Nucleus accumbens (tissue), 56 donors: ENCODE data around the gene CCDC116.

Experiments used
- DNase-seq, 56 donors: peaks; one replicate each; lab custom pipeline; 2025; lab: John Stamatoyannopoulos, UW

CCDC116 gene

DNA sequence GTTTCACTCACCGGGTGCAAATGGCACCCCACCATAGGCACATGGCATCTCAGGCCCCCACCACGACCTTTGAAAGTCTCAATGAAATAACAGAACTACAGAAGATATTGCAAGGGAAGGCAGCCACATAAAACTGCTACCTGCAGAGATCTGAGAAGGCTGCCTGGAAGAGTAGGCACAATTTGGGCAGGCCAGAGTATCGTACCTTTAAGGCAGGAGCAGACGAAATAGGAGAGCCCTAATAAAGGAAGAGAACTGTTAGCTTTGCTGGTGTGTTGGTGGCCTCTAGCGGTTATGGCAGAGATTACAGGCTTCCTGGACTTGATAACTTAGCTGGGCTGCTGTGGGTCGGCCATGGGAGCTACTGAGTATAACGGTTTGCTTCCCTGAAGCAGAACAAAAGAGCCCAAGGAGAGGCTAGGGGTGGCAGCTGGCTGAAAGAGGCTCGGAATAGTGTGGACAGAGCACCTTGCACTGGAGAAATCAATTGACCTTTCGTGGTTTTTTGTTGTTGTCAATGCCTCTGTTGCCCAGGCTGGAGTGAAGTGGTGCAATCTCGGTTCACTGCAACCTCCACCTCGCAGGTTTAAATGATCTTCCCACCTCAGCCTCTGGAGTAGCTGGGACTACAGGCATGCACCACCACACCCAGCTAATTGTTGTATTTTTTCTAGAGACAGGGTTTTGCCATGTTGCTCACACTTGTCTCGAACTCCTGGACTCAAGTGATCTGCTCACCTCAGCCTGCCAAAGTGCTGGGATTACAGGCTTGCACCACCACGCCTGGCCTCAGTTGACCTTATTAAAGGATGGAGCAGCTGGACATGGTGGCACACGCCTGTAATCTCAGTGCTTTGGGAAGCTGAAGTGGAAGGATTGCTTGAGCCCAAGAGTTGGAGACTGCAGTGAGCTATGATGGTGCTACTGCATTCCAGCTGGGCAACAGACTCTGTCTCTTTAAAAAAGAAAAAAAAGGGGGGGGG lies 14.3 kb downstream of the CCDC116 start:
- DNase-seq = peak in 47 of 56 donors; percentile 10 to 84 (median 46)

DNA sequence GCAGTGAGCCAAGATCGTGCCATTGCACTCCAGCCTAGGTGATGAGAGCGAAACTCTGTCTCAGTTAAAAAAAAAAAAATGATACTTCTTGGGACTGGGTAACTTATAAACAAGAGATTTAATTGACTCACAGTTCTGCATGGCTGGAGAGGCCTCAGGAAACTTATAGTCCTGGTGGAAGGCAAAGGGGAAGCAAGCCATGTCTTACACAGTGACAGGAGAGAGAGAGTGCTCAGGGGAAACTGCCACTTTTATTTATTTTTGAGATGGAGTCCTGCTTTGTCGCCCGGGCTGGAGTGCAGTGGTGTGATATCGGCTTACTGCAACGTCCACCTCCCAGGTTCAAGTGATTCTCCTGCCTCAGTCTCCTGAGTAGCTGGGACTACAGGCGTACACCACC lies 17.7 kb downstream of the CCDC116 start:
- DNase-seq = no peak

DNA sequence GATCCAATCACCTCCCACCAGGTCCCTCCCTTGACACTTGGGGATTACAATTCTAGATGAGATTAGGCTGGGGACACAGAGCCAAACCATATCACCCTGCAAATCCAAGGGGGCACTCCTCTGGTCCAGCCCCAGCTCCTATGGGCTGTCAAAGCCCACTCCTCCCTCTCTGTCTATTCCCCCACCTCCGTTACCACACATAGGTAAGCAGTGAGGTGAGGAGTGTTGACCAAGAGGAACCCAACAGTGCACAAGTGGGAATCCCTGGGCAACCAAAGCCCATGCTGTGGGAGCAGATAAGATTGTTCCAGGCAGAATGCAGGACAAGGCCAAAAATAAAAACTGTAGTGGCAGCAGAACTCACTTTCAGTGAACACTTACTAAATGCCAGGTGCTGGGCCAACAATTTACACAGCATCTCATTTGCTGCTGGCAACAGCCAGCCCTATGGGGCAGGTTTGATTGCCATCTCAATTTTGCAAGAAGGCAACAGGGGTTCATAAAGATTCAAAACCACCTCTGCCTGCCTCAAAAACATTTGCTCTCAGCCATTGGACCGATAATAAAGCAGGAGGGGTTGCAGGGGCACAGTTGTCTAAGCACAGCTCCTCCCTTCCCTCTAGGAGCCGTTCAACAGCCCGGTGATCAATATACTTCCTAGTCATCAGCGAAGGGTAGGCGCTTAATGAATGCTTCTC lies 18.4 kb downstream of the CCDC116 start:
- no peak for DNase-seq

DNA sequence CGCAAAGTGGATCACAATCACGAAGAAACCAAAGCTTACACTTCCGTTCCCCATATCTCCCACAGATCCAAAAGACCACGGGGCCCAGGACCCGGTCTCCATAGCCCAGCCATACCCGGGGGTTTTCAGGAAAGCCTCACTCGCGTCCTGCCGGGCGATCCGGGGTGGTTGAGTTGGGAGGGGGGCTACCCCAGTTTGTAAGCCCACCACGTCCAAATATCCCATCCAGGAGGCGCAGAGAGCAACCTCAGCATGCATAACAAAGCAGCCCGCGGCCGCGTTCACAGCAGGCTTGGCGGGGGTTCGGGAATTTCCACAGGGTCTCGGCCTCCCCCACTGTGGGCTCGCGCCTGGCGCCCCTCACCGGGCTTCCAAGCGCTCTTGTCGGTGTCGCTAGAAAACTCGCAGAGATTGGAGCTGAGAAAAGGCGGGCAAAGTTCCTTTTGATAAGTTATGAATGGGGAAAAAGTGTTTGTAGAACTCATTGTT lies 19.0 kb downstream of the CCDC116 start:
- DNase-seq = peak in 1 of 56 donors; percentile 49

DNA sequence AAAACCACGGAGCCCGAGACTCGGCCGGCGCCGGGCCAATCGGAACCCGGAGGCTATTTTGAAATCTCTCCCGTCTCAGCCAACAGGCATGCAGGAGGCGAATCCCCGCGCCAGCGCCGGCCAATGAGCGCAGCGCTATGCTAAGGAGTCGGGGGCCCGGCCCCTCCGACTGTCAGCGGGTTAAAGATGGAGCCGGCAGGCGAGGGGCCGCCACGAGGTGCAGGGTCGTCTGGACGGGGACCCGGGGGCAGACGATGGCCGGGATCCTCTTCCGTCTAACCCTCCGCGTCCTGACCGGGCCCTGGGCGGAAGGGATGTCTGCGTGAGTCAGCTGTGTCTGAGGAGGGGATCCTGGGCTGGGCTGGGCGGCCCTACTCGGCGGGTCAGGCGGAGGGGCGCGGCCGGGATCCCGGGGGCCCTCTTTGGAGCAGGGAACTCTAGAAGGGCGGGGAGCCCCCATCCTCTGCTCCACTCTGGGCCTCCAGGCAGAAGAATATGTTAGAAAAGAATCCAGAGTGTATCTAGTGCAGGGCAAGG lies 19.5 kb downstream of the CCDC116 start:
- peak in 53 of 56 donors; percentile 17 to 92 (median 65) for DNase-seq

DNA sequence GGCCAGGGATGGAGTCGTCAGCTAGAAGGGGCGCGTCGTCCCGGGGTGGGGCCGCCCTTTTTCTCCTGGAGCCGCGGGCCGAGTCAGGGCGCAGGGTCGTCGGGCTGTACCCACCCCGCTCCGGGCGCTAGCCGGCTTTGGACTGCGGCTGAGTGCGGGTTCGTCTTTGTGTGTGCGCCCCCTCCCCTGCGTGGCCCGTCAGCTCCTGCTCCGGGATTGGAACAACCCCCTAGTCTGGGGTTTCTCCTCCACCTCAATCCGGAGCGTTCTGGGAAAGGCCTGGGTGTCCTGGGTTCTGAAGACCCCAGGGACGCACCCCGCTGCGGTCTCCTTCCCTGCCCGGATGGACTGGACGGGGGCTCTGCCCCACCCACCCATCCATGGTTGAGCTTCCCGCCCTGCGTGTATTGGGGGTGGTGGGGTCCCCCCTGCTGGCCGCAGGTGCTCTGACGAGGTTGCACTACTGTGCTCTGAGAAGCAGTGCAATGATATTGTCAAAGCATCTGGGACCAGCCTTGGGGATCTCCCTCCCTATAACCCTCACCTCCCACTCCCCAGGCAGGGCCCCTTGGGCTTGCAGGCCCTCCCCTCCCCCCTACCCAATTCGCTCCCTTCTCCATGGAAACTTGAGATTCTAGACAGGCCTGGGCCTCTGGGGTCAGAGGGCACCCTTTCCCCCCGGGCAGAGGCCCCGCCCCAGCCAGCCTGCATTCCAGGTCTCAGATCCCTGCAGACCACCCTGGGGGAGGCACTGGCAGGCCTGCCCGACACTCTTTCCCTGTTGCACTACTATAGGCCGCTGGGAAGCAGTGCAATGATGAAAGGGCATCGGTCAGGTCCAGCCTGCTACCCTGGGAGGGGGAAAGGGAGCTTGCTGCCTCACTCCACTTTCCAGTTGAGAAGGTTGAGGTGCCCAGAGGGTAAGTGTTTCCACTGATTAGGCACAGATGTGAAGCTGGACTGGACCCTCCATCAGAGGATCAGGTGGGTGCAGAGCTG lies 20.3 kb downstream of the CCDC116 start:
- DNase-seq = no peak

DNA sequence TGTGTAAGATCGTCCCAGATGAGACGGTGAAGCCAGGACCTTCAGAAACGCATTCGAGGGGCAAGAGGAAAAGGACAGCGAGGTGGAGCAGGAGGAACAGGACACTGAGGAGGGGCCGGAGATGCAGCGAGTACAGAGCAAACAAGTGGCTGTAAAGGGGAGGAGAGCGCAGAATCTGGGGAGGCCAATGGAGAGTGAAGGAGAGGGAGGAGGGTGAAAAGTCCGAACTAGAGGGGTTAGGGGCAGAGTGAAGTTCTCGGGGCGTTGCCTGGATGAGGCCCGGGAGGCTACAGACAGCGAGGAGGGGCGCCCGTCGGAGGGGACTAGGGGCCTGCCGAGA lies 24.4 kb downstream of the CCDC116 start:
- no peak for DNase-seq

DNA sequence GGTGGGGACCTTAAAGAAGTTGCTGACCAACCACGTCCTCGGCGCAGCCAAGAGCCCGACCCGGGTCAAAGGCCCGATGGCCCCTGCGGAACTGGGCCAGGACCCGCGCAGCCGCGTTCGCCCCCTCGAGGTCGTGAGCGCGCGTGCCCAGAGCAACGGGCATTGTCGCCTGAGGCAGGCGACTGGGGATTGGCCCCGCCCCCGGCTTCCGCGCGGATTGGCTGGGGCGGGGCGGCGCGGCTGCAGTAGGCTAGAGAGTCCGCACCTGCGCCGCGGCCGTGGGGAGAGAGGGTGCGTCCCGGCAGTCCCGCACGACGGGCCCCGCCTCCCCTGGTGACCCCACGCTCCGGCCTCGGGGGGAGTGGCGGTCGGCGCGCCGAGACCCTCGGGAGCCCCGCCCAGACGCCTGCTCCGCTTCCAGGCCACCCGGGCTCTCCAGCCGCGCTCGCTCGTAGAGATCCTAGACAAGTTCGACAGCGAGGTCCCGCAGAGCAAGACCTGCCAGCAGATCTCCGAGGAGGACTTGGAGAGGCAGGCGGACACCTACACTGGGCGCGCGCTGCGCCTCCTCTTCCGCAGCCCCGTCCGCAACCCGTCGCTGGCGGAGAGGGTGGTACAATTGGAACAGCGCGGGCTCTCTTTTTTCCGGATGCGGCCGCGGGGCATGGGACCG lies 24.9 kb downstream of the CCDC116 start:
- DNase-seq = peak in 22 of 56 donors; percentile 3 to 64 (median 11)

DNA sequence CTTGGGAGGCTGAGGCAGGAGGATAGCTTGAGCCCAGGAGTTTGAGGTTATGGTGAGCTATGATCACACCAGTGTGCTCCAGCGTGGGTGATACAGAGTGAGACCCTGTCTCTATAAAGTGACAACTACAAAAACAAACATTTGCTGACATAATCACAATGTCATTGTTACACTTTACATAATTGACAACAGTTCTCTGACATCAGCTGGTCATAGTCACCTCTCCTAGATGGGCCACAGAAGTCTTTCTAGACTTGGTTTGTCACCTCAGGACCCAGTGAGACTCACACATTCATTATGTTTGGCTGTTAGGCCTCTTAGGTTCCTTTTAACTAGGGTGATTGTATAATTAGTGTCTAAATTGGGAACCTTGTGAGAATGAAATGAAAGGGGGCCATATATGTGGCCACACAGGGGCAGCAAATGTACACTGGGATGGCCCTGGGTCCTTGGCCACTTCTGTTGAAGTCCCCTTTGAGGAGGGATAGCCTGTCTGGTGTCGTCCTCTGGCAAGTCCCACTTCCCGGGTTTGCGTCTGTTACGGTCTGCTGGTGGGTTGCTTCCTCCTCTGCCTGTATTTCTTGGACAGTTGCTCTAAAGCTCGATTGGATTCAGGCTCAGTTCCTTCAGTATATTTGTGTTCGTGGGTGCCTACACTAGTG lies 27.4 kb downstream of the CCDC116 start:
- no peak for DNase-seq

DNA sequence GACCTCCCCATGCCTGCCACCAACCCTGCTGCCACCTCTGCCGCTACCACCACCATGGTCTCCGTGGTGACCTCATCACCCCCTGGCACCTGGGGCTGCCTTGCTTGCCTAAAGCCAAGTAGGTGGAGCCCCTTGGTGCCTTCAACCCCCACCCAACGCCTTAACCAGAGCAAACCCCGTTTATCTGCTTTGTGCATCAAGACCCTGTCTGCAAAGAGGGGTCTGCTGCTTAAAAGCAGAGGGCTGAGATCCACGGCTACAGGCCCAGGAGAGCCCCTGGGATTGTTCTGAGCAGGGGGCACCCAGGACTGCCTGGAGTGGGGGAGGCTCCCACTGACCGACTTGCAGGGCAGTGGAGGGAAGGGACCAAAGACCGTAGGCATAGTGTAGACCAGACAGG lies 28.3 kb downstream of the CCDC116 start:
- DNase-seq = no peak

DNA sequence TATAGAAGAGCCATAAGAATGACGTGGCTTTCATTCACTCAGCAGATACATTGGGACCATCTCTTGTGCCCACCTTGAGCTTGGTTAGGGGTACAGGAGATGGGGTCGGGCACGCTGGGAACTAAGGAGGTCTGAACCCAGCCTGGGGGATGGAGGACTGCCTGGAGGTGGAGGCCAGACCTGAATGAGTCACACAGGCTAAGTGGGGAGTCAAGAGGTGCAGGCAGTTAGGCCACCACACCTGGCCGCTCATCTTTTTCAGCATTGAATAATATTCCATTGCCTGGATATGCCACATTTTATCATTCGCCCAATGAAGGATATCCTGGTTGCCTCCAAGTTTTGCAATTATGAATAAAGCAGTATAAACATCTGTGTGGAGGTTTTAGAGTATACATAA lies 29.4 kb downstream of the CCDC116 start:
- DNase-seq = no peak

DNA sequence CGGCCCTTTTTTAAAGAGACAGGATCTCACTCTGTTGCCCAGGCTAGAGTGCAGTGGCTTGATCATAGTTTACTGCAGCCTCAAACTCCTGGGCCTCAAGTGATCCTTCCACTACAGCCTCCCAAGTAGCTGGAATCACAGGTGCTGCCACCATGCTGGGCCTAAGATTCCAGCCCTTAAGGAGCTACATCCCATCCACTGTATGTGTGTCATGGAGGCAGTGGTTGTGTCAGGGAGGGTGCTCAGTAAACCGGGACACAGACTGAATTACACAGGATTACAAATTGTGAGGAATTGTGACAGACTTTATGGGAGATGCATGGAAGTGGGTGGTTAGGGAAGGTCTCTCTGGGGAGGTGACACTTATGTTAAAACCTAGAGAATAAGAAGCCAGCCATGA lies 31.2 kb downstream of the CCDC116 start:
- no peak for DNase-seq

DNA sequence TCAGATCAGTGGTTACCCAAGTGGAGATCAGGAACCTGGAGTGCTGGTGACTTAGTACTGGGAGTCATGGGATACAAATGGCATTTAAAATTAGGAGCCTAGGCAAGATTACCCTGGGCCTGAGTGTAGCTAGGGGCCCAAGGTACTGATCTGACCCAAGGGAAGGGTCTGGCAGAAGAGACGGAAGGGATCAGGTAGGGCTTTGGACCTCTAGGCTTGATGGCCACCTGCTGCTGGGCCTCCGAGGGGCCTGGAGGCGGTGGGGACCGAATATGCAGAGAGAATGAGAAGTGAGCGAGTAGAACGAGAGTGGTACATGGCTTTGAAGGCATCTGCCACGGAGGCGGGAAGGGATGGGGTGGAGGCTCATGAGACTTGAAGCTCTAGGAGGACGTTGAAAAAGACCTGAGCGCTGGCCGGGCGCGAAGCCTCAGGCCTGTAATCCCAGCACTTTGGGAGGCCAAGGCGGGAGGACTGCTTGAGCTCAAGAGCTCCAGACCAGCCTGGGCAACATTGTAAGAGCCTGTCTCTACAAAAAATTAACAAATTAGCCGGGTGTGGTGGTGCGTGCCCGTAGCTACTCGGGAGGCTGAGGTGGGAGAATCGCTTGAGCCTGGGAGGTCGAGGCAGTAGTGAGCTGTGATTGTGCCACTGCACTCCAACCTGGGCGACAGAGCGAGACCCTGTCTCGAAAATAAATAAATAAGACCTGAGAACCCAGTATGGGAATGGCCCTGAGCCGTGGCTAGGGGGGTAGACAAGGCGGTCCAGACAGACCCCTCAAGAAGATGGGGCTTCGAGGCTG lies 32.7 kb downstream of the CCDC116 start:
- no peak for DNase-seq

DNA sequence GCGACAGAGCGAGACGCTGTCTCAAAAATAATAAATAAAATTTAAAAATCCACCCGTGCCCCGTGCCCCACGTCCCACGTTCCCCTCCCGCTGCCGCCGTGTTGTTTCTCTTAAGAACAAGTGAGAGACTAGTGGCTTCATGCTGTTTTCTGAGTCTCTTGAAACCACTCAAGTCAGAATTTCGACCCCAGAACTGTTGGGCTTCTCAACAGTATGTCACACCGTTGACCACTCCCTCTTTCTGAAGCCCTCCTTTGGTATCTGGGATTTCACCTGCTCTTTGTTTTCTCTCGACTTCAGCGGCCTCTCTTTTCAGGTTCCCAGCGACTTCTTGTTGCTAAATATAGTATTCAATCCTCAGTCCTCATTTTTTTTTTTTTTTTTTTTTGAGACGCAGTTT lies 34.2 kb downstream of the CCDC116 start:
- no peak for DNase-seq

DNA sequence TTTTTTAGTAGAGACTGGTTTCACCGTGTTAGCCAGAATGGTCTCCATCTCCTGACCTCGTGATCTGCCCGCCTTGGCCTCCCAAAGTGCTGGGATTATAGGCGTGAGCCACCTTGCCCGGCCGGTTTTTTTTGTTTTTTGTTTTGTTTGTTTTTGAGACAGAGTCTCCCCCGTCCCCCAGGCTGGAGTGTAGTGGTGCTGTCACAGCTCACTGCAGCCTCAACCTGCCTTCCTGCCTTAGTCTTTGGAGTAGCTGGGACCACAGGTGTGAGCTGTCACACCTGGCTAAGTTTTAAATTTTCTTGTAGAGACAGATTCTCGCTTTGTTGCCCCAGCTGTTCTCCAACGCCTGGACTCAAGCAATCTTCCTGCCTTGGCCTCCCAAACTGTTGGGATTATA lies 36.5 kb downstream of the CCDC116 start:
- no peak for DNase-seq

DNA sequence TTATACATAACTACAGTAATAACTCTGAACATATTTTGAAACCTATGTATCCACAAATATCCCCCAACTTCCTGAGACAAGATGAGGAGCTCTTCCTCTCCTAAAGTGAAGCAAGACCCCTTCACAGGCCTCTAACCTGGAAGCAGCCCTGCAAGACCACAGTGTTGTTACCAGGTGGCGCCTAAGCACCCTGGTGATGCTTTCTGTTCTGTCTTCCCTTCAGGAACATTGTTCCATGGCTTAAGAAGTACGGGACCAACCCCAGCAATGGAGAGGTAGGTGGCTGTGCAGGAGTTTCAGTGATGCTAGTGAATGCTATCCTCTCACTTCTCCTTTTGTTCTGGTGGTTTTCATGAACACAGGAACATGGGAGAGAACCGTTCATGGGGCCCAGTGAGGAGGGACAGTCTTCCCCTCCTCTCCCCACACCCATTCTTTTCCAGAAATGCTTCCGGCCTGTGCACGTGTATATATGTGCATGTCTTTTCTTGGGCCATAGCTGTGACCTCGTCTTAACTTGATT lies 39.6 kb downstream of the CCDC116 start:
- no peak for DNase-seq

DNA sequence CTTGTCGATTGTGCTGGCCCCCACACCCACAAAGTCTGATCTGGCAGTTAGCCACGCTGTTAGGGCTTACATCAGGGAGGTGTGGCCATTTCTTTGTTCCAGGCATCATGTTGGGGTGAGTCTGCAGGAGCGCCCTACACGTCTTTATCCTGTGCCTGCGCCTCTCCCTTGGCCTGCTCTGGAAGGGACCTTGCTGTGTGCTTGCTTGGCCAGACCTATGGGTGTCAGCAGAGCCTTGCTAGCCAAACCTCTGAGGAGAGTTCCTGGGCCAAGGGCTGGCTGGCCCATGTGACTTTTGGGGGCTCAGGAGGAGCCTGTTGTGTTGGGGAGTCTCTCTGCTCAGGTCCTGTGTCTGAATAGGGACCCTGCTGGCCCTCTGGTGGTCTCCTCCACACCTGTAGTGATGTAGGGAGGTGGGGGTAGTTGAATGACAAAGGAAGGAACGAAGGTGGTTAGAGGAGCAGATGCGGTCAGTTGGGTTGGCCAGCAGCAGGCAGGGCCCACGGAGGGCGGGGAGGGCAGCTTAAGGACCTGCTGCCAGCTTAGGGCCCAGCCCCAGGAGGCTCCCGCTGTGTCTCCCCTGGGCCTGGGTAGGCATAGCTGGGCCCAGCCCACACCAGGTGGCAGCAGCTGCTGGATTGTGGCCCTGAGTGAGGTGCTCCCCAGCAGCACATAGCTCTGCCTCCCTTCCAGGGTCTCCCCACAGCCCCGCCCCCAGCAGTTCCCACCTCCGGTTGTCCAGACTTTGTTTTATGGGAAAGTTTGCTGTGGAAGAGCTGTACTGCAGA lies 41.2 kb downstream of the CCDC116 start:
- no peak for DNase-seq
